Renal cortex interstitium (tissue), 11 donors: Measurements from ENCODE around the gene RIMS4. TPM values are rescaled to one million over a fixed set of nuclear protein-coding genes. Genes with fewer than 3 reads are reported as not detected.

ENCODE experiments used
- DNase-seq, 11 donors: peaks; one replicate each; pipeline ENCODE4 v3.0.0-alpha.2; 2013; ENCODE audit warnings: low read depth in 9 of 11, low spot score in 4 of 11; ENCODE audit errors: extremely low read depth in 1 of 11
- polyA plus RNA-seq, 3 donors: library from polyadenylated mRNA; unstranded; fragments of 120-200 nt; gene quantifications; one replicate each; pipeline ENCODE4 v1.2.1, GENCODE V29; 2013; ENCODE audit not compliant: insufficient read length in 3 of 3

Gene RIMS4
- polyA plus RNA-seq, 3 donors = 0.59 to 1.0 (median 0.62) TPM

DNA sequence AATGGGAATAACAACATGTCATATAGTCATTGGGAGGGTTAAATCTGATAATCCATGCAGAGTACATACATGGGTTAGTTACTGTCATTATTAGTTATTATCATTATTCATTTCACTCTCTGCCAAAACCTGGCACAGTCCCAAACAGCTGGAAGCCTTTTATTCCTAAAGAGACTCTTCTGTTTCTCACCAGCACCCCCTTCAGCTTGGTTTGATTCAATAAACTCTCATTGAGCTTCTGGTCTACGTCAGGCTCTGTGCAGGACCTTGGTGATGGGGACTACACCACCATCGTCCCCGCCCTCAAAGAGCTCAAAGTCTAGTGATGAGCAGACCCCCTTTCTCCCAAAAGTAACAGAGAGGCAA is 62.4 kb downstream of the RIMS4 start:
- DNase-seq = no peak

DNA sequence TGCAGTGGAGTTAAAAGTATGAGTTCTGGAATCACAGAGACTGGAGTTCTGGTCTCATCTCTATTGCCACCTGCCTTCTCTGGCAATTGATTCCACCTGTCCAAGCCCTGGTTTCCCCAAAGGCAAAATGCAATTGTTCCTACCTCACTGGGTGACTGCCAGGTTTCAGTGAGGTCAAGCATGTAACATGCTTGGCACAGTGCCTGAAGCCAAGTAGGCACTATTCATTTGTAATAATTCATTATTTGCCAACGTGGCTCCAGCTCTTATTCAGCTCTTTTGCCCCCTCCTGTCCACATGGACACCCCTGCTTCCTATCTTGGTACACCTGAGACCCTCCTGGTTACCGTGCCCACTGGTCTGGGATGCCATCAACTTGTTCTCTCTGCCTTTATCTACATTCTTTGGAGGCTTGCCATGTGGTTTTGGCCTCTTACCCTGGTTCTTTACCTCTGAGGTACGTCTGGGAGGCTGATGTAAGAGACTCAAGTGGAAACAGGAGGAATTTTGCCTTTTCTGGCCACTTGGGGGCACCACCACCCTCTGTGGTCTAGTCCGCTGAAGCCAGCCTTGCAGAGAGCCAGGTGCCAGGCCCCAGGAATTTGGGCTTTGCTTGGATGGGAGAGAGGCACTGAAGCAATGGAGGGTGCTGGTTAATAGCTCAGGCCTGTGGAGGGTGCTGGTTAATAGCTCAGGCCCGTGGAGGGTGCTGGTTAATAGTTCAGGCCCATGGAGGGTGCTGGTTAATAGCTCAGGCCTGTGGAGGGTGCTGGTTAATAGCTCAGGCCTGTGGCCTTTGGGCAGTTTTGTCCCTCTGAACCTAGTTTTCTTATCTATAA is 63.0 kb downstream of the RIMS4 start:
- peak in 5 of 11 donors; percentile 65 to 71 (median 68) for DNase-seq

DNA sequence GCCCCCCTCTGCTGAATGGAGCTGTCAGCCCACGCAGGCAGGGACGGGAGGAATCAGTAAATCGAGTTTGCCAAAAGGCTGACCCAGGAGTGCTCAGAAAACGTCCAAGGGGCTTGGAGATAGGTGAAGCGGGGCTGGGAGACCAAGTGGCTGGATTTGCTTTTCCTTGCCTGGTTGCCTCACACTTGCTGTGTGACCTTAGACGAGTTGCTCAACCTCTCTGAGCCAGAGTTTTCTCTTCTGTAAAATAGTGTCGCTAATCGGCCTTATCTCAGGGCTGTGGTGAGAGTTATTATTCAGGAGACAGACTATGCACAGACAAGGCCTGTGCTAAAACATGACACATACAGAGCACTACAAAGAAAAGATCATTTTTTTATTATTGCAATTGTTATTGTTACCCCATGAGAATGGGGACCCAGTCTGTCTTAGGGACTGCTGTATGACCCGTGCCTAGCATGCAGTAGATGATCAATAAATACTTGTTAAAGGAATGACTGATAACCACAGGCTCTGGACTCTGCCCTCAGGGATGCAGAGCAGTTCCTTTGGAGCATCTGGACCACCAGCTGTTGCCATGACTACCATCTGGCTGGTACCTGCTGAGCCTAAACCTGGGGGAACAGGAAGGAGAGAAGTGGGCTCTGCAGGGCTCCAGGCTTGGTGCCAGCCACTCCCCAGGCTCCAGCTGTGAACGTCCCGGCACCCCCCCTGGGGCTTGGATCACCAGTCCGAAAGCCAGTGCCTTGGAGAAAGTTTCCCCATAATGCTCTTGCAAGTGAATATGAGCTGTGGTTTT is 63.8 kb downstream of the RIMS4 start:
- DNase-seq = no peak

DNA sequence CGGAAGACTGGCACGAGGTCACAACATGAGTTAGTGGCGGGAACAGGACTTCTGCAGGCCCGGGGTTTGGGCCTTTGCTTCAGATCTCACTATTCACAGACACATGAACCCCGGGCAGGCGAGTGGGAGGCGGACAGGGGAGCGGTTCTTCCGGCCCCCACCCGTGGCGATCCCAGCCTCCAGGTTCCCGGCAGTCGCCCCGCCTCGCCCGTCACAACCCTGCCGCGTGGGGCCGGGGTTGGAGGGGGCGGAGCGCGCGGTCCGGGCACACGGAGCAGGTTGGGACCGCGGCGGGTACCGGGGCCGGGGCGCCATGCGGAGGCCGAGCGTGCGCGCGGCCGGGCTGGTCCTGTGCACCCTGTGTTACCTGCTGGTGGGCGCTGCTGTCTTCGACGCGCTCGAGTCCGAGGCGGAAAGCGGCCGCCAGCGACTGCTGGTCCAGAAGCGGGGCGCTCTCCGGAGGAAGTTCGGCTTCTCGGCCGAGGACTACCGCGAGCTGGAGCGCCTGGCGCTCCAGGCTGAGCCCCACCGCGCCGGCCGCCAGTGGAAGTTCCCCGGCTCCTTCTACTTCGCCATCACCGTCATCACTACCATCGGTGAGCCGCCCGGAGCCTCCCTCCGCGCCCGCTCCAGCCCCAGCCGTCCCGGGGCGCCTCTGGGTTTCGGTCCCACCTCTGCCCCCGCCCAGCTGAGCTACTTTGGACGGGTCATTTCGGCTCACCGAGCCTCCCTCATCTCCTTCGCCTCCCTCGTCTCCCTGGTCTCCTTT is 64.6 kb downstream of the RIMS4 start, which contains the start of gene KCNK15:
Gene KCNK15 (plus strand): TSS at position 268 of the 769 bp plus-strand sequence. CDS start 46 bp downstream, at position 314.
- DNase-seq = no peak

- DNase-seq = no peak
Observed at GRCh38 chr20:44745122-44745597, 65.2 kb downstream of the RIMS4 start.

GRCh38 chr20:44743916-44744655 is 66.3 kb downstream of the RIMS4 start:
- DNase-seq = no peak

GRCh38 chr20:44743080-44743701 is 67.2 kb downstream of the RIMS4 start:
- no peak for DNase-seq

- DNase-seq = no peak
Observed at GRCh38 chr20:44742304-44743079, 67.9 kb downstream of the RIMS4 start.

DNA sequence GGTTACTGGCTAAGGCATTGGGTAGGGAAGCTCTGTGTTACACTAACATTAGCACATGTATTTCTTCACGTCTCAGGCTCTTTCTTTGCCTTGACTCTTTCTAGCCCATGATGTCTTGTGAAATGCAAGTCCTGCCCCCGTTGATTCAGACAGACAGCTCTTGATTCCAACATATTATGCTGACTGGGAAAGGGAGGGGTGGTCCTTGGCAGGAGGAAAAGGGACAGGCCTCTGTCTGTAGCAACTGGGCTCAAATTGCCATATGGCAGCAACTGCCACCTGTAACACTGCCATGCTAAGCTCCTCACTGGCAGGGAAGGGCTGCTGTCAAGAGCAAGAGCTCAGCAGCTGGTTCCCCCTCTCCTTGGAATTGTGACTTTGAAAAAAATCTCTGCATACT is 70.4 kb downstream of the RIMS4 start:
- DNase-seq = no peak

DNA sequence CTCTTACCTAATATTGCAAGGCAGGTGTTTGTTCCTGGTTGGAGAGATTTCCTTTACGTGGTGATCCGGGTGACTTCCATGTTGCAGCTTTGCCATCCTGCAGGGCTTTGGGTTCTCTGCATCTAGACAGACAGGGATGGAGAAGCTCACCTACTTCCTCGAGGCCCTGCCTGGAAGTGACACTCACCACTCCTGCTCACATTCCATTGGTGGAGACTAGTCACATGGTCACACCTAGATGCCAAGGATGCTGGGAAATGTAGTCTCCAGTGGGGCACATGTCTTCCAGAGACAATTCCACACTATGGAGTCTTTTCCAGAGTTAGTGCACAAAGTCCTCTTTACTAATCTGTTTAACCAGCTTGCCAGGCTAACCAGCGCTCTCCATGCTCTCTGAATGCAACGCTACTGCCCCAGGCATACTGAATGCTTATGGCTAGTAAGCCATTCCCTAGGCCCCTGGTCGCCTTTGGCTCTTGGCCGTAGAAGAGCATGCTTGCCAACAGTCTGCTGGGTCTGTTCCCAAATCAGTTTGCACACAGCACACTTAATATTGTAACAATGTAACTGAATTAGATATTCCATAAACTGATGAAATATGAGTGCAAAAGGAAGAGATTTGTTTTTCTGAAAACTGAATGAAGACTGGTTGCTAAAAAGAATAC is 71.4 kb downstream of the RIMS4 start:
- peak in 1 of 11 donors; percentile 51 for DNase-seq

GRCh38 chr20:44737116-44737515 is 73.2 kb downstream of the RIMS4 start:
- DNase-seq = no peak

GRCh38 chr20:44736170-44737021 is 74.0 kb downstream of the RIMS4 start:
- no peak for DNase-seq

- no peak for DNase-seq
Observed at GRCh38 chr20:44735816-44736169, 74.6 kb downstream of the RIMS4 start.

DNA sequence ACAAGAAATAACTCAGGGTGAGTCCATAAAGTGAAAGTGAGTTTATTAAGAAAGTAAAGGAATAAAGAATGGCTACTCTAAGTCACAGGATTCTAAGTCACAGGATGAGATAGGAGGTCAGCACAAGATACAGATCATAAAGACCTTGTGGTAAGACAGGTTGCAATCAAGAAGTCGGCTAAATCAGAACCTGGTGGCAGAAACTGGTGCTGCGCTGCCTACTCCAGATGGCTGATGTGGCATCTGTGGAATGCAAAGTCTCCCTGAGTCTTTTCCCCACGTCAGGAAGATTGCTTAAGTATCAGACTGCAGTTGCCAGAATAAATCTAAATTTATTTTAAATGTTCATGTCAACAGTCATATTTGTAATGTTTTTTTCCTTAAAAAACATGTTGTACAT is 75.4 kb downstream of the RIMS4 start:
- no peak for DNase-seq

DNA sequence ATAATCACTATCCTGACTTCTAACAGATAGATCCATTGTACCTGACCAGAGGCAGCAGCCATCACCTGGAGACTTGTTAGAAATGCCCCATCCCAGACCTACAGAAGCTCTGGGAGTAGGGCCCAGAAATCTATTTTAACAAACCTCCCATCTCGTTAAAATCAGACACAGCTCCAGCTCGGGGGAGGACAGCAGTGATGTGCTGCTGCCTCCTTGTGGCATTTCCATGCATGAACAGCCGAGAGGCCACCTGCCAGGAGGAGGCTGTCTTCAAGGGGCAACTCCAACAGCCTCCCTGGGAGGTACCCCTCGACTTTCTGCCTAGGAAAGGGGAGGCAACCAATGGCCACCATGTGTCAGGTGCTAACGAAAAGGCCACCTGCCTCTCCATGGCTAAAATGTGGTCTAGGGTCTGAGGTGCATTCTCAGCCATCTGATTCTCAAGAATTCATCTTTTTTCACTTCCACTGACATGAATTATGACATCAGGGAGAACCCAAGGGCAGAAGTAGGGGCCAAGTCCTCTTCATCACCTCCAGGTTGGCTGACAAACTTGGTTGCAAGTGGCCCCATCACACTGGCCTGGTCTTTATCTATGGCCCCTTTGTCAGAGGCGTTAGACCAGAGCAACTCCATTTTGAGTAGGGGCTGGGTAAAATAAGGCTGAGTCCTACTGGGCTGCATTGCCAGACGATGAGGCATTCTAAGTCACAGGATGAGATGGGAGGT is 76.8 kb downstream of the RIMS4 start:
- DNase-seq = no peak

- no peak for DNase-seq
Observed at GRCh38 chr20:44732327-44732726, 78.0 kb downstream of the RIMS4 start.
